MG63 (cell line): ENCODE data around the gene SDK2. TPM values are rescaled to one million over a fixed set of nuclear protein-coding genes. Genes with fewer than 3 reads are reported as not detected.
A peak's percentile ranks its signal among the peaks of the same experiment; 100 is the strongest.

ENCODE experiments used
- DNase-seq: peaks from one replicate; pipeline ENCODE4 v3.0.0-alpha.2; 2020
- H3K27me3 ChIP-seq: fragments of 250-450 bp; sonication (Bioruptor Pico); 2 replicates; pipeline ENCODE4 v1.5.1; 2020; ENCODE audit warnings: mild to moderate bottlenecking, moderate library complexity
- H3K36me3 ChIP-seq: fragments of 250-450 bp; sonication (Bioruptor Pico); 2 replicates; pipeline ENCODE4 v1.5.1; 2020; ENCODE audit warnings: mild to moderate bottlenecking, moderate library complexity
- H3K4me3 ChIP-seq: fragments of 250-450 bp; sonication (Bioruptor Pico); 2 replicates; pipeline ENCODE4 v1.5.1; 2020; ENCODE audit warnings: mild to moderate bottlenecking, moderate library complexity
- H3K9me3 ChIP-seq: fragments of 250-450 bp; sonication (Bioruptor Pico); 2 replicates; pipeline ENCODE4 v1.5.1; 2020; ENCODE audit warnings: mild to moderate bottlenecking, moderate library complexity
- total RNA-seq: library from RNA; depleted of rRNA; stranded (reverse); fragments of >200 nt; shearing (Covaris generic); gene quantifications from 2 replicates; pipeline ENCODE4 v1.2.3, GENCODE V29; 2014; ENCODE audit warnings: low replicate concordance; rRNA removed

SDK2 gene, protein sequence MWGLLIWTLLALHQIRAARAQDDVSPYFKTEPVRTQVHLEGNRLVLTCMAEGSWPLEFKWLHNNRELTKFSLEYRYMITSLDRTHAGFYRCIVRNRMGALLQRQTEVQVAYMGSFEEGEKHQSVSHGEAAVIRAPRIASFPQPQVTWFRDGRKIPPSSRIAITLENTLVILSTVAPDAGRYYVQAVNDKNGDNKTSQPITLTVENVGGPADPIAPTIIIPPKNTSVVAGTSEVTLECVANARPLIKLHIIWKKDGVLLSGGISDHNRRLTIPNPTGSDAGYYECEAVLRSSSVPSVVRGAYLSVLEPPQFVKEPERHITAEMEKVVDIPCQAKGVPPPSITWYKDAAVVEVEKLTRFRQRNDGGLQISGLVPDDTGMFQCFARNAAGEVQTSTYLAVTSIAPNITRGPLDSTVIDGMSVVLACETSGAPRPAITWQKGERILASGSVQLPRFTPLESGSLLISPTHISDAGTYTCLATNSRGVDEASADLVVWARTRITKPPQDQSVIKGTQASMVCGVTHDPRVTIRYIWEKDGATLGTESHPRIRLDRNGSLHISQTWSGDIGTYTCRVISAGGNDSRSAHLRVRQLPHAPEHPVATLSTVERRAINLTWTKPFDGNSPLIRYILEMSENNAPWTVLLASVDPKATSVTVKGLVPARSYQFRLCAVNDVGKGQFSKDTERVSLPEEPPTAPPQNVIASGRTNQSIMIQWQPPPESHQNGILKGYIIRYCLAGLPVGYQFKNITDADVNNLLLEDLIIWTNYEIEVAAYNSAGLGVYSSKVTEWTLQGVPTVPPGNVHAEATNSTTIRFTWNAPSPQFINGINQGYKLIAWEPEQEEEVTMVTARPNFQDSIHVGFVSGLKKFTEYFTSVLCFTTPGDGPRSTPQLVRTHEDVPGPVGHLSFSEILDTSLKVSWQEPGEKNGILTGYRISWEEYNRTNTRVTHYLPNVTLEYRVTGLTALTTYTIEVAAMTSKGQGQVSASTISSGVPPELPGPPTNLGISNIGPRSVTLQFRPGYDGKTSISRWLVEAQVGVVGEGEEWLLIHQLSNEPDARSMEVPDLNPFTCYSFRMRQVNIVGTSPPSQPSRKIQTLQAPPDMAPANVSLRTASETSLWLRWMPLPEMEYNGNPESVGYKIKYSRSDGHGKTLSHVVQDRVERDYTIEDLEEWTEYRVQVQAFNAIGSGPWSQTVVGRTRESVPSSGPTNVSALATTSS (N-terminal part only)
- total RNA-seq: 0.33 TPM in 1 of 2 replicates, not detected in the other

DNA sequence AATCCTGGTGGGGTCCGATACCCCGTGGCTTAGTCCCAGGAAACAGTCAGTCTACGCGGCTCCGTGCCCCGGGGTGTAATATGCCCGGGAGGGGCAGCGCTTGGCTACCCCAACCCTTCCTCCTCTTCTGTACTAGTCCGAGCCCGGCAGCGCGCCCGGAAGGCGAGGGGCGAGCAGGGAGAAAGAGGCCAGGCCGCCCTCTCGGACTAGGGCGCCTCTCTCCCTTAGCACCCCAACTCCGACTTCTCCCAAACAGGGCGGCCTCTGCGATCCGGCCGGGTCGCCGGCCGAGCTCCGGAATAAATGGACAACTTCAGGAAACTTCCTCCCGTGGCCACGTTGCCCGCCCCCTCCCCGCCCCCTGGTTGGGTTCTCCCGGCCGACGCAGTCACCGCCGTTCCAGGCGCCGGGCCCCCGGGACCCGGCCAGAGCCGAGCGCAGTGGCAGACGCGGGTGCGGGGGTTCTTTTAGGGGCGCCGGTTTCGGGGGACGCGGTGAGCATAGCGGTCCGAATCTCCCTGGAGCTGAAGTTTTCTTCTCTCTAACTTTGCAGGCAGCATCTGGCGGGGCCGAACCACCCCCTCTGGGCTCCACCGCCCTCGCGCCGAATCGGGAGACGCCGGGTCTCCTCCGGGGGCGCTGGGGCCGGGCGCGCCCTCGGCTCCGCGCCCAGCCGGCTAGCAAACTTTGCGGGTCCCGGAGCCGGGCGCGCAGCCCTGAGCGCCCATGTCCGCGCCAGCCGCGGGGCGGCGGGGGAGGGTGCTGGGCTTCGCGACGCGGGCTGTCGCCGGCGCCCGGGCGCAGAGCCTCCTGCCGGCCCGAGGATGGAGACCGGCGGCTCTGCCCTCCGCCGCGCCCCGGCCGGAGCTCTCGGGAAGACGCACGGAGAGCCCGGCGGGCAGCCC is at the start of gene SDK2:
SDK2 (minus strand) TSS at position 301 of the 905 bp plus-strand sequence. CDS start 357 bp downstream, outside the sequence.
- DNase-seq: peak; percentile 26
- H3K4me3 ChIP-seq: peak within 1 kb of the TSS; percentile 45
- no peaks in the 10 kb centered on the region for H3K36me3 ChIP-seq
- no peaks in the 10 kb centered on the region for H3K9me3 ChIP-seq
- peaks cover 42% of the 10 kb centered on the region for H3K27me3 ChIP-seq

DNA sequence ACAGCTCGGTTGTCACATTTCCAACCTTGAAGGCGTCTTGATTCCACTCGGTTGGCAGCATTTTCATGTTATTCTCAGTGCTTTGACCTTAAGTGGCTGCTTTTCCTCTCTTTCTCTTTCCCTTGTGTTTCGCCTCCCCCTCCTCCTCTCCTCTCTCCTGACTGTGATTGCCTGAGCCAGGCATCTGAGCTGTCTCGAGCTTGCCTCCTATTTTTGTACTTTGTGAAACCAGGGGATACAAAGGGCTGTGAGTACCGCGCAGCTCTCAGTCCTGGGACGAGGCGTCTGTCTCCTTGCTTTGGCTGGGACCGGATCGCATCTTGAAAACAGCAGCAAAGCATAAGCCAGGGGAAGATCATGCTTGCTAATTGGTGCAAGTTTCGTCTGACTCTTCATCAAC is 48.8 kb upstream of the SDK2 start:
- Histone ChIP-seq H3K9me3 (no peaks in the 10 kb centered on the region), H3K4me3 (no peak overlapping the region), H3K27me3 (no peaks in the 10 kb centered on the region; the same call in 1 of the 2 replicates), H3K36me3 (no peaks in the 10 kb centered on the region)
- DNase-seq: no peak

DNA sequence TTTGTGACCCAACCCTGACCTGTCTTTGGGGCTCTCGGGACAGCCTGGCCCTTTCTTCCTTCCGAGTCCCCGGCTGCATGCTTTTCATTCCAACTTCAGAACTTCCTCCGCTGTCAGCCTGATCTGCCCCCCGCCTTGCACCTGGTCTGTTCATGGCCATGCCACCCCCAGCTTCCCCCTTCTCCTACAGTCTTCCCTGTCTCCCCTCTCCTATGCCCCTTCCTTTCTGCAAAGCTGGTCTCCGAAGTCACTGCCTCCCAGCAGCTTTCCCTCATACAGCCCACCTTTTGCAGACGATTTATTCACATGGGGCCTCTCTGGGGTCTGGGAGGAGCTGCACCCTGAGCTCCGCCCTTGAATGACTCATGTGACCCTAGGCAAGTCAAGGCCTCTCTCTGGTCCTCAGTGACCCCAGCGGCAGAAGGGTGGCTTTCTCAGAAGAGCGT is 47.1 kb upstream of the SDK2 start:
- Histone ChIP-seq H3K27me3 (no peaks in the 10 kb centered on the region), H3K36me3 (no peaks in the 10 kb centered on the region), H3K9me3 (no peaks in the 10 kb centered on the region), H3K4me3 (no peak overlapping the region)
- DNase-seq: no peak

- Histone ChIP-seq H3K9me3 (no peaks in the 10 kb centered on the region), H3K36me3 (no peaks in the 10 kb centered on the region)
- no peak for DNase-seq
These were observed 46.4 kb upstream of the SDK2 start for GRCh38 chr17:73690676-73691075.

GRCh38 chr17:73689596-73690275 is 45.5 kb upstream of the SDK2 start:
- no peak for DNase-seq
- Histone ChIP-seq H3K9me3 (no peaks in the 10 kb centered on the region), H3K36me3 (no peaks in the 10 kb centered on the region), H3K4me3 (no peak overlapping the region), H3K27me3 (no peaks in the 10 kb centered on the region)

More at GRCh38 chr17:73690676-73691075, 46.4 kb upstream of the SDK2 start:
- no peak overlapping the region for H3K4me3 ChIP-seq
- no peaks in the 10 kb centered on the region for H3K27me3 ChIP-seq

DNA sequence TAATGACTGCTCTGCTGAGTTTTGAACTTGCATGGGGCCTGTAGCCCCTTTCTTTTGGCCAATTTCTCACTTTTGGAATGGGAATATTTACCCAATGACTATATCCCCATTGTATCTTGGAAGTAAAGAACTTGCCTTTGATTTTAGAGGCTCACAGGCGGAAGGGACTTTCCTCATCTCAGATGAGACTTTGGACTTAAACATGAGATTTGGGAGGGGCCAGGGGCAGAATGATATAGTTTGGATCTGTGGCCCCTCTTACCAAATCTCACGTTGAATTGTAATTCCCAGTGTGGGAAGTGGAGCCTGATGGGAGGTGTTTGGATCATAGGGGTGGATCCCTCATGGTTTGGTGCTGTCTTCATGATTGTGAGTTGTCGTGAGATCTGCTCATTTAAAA is 42.7 kb upstream of the SDK2 start:
- Histone ChIP-seq H3K9me3 (no peaks in the 10 kb centered on the region), H3K27me3 (no peaks in the 10 kb centered on the region; the same call in 1 of the 2 replicates), H3K4me3 (no peak overlapping the region), H3K36me3 (no peaks in the 10 kb centered on the region)
- DNase-seq: no peak

DNA sequence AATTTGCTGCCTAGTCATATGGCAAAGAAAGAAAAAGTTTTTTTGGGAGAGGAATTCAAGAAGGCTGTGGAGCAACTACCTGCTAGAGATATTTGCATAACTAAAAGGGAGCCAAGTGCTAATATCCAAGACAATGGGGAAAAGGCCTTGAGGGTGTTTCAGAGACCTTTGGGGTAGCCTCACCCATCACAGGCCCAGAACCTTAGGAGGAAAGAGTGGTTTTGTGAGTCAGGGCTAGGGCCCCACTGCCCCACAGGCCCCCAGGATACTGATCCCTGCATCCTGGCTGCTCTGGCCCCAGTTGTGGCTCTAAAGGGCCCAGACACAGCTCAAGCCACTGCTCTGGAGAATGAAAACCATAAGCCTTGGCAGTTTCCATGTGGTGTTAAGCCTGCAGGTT is 41.9 kb upstream of the SDK2 start:
- Histone ChIP-seq H3K9me3 (no peaks in the 10 kb centered on the region), H3K4me3 (no peak overlapping the region), H3K27me3 (no peaks in the 10 kb centered on the region; the same call in 1 of the 2 replicates), H3K36me3 (no peaks in the 10 kb centered on the region)
- no peak for DNase-seq

GRCh38 chr17:73684183-73684582 is 39.9 kb upstream of the SDK2 start:
- Histone ChIP-seq H3K4me3 (no peak overlapping the region), H3K27me3 (no peaks in the 10 kb centered on the region; the same call in 1 of the 2 replicates), H3K36me3 (no peaks in the 10 kb centered on the region), H3K9me3 (no peaks in the 10 kb centered on the region)
- no peak for DNase-seq

- Histone ChIP-seq H3K4me3 (no peak overlapping the region), H3K36me3 (no peaks in the 10 kb centered on the region), H3K9me3 (no peaks in the 10 kb centered on the region), H3K27me3 (no peaks in the 10 kb centered on the region; the same call in 1 of the 2 replicates)
- no peak for DNase-seq
These were observed 39.5 kb upstream of the SDK2 start for GRCh38 chr17:73683771-73684170.

DNA sequence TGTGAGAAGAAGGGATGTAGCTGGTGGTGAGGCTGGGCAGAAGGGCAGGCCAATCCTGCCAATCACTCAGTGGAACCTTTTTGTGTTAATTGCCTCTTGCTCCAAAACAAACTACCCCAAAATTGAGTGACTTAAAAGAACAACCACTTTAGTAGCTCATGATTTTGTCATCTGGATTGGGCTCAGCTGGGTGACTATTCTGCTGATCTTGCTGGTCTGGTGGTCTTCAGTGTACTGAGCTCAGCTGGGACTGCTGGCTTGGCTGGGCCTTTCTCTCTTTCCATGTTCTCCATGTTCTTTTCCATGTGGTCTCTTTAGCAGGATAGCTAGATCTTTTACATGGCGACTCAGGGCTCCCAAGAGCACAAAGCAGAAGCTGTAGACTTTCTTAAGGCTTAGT is 37.7 kb upstream of the SDK2 start:
- H3K9me3 ChIP-seq: no peaks in the 10 kb centered on the region
- no peaks in the 10 kb centered on the region for H3K36me3 ChIP-seq
- H3K4me3 ChIP-seq: no peak overlapping the region
- peaks cover 3% of the 10 kb centered on the region; the same call in 1 of the 2 replicates for H3K27me3 ChIP-seq
- DNase-seq: no peak

GRCh38 chr17:73679476-73679875 is 35.2 kb upstream of the SDK2 start:
- Histone ChIP-seq H3K27me3 (peaks cover 15% of the 10 kb centered on the region), H3K4me3 (no peak overlapping the region), H3K9me3 (no peaks in the 10 kb centered on the region), H3K36me3 (no peaks in the 10 kb centered on the region)
- no peak for DNase-seq

DNA sequence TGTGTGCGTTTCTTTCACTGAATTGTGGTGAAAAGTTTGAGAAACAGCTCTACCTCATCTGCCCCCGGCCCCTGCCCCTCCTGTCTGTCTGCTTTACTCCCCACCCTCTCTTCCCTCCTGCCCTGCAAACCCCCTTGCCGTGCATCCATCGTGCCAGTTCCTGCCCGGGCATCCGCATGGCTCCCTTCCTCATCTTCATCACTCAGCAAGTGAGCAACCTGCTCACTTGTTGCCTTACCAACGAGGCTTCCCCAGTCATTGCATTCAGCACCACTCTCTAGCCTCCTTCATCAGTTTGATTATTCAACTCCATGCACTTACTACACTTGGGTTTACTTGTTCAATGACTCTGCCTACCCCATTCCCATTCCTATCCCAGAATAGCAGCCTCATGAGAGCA is 34.8 kb upstream of the SDK2 start:
- H3K27me3 ChIP-seq: peaks cover 19% of the 10 kb centered on the region
- DNase-seq: no peak
- H3K4me3 ChIP-seq: no peak overlapping the region
- no peaks in the 10 kb centered on the region for H3K9me3 ChIP-seq
- no peaks in the 10 kb centered on the region for H3K36me3 ChIP-seq

DNA sequence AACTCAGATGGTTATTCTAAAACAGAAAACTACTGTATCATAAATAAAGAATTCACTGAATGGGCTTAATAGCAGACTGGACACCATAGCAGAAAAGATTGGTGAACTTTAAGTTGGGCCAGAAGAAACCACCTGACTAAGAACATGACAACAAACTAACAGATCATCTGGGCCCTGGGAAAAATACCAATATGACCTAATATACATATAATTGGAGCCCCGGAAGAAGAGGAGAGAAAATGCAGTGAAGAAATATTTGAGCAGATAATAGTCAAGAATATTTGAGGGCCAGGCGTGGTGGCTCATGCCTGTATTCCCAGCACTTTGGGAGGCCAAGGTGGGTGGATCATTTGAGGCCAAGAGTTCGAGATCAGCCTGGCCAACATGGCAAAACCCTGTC is 25.5 kb upstream of the SDK2 start:
- Histone ChIP-seq H3K9me3 (no peaks in the 10 kb centered on the region; the same call in 1 of the 2 replicates), H3K27me3 (peaks cover 28% of the 10 kb centered on the region), H3K4me3 (no peak overlapping the region), H3K36me3 (no peaks in the 10 kb centered on the region)
- DNase-seq: no peak

DNA sequence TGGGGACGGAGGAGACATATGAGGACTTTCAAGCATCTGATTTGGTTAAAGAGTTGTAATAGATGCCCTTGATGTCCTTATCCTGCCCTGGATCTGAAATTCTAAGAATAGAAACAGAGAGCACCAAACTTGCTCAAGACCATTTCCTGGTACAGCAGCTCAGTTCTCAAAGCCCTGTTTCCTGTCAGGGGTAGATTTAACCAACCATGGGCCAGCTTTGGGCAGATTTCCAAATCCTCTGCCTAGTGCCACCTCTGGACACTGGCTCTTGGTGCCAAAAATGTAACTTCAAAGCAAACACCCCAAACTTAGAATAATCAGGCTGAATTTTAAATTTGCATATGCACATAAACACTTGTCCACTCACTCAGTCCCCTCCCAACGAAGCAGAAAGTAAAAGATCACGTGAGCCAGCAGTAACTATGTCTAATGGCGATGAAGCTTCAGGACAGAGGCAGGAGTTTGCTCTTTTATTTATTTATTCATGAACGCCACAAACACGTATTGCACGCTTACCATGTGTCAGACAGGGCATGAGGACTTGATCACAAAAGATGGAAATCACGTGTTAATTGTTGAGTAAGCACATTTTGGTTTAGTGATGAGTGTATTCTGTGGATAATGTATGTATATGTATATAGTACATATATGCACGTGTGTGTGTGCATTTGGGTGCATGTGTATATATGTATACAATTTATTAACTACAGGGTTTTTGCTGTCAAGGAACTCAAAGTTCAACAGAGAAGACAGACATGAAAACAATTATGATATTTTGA is 23.1 kb upstream of the SDK2 start:
- no peak overlapping the region for H3K4me3 ChIP-seq
- DNase-seq: no peak
- no peaks in the 10 kb centered on the region; the same call in 1 of the 2 replicates for H3K9me3 ChIP-seq
- peaks cover 39% of the 10 kb centered on the region for H3K27me3 ChIP-seq
- no peaks in the 10 kb centered on the region for H3K36me3 ChIP-seq
